HepG2 (cell line): ENCODE measurements around the gene GALNT10. TPM values are rescaled to one million over a fixed set of nuclear protein-coding genes. Genes with fewer than 3 reads are reported as not detected.

Experiments used
- ATAC-seq: fragments of 200-7000 bp; cut with Tn5 transposase; 3 replicates; pipeline ENCODE4 v1.9.1; 2020; ENCODE audit warnings: mild to moderate bottlenecking, moderate library complexity
- BruUV-seq: library from RNA; stranded (reverse); fragments of 400-500 nt; replicated peaks from 2 replicates; lab custom pipeline; 2021; lab: Mats Ljungman, UMichigan
- CTCF ChIA-PET: fragments of 300-600 bp; formaldehyde crosslinking; extraction: SDS; loops from one replicate; lab custom pipeline; 2021; ENCODE audit warnings: low total read pairs, inconsistent platforms, low intra/inter-chr PET ratio; lab: Yijun Ruan, JAX
- POLR2A ChIA-PET: fragments of 350-600 bp; sonication (Branson Sonifier 250); formaldehyde crosslinking; loops from one replicate; lab custom pipeline; 2020; ENCODE audit warnings: antibody characterized with exemption, inconsistent platforms; lab: Yijun Ruan, JAX
- DNase-seq: peaks from one replicate; pipeline ENCODE4 v3.0.0-alpha.2; 2015; ENCODE audit warnings: low spot score
- FAIRE-seq: peaks from 3 replicates; lab custom pipeline; 2011; peaks lifted over from hg19 to GRCh38; lab: Jason Lieb, UNC
- H2AFZ ChIP-seq: one replicate; pipeline ENCODE4 v1.6.1; 2011; ENCODE audit warnings: low read length, inconsistent platforms
- H3K27ac ChIP-seq: fragments of 300-600 bp; 3 replicates; pipeline ENCODE4 v1.8.0; 2011; ENCODE audit warnings: mixed run types, mild to moderate bottlenecking, mixed read lengths, low read length, inconsistent platforms; ENCODE audit not compliant: insufficient read depth; ENCODE audit errors: extremely low read length
- H3K27me3 ChIP-seq, 2 experiments: fragments of 200-600 bp in 1 of 2; 2 replicates in 1 of 2; 3 replicates in 1 of 2; pipeline versions ENCODE4 v1.6.0 to v1.8.0; 2011; ENCODE audit warnings: low read length in 2 of 2, mild to moderate bottlenecking in 2 of 2, moderate library complexity in 2 of 2, inconsistent platforms in 1 of 2; ENCODE audit not compliant: insufficient read depth in 2 of 2, control insufficient read depth in 1 of 2
- H3K36me3 ChIP-seq, 2 experiments: fragments of 200-600 bp in 1 of 2; replicated peaks in 1 of 2; 2 replicates in 1 of 2; 3 replicates in 1 of 2; pipeline versions ENCODE4 v1.5.1 to v1.8.0; 2011; ENCODE audit warnings: low read length in 2 of 2, inconsistent platforms in 1 of 2; ENCODE audit not compliant: insufficient read depth in 2 of 2, control insufficient read depth in 1 of 2
- H3K4me1 ChIP-seq: 2 replicates; pipeline ENCODE4 v1.5.1; 2012; ENCODE audit warnings: low read length, inconsistent platforms; ENCODE audit not compliant: insufficient read depth
- H3K4me2 ChIP-seq: 2 replicates; pipeline ENCODE4 v1.6.0; 2011; ENCODE audit warnings: low read depth, low read length, inconsistent platforms
- H3K4me3 ChIP-seq, 3 experiments: fragments of 200-600 bp in 1 of 3; sonication (generic), shearing (Covaris generic) in 1 of 3; replicated peaks in 1 of 3; 2 replicates each; pipeline ENCODE4 v1.5.1; 2011 to 2016; ENCODE audit warnings: low read length in 3 of 3, inconsistent platforms in 2 of 3, low read depth in 2 of 3, mild to moderate bottlenecking in 2 of 3, control low read depth in 1 of 3, mixed read lengths in 1 of 3; ENCODE audit not compliant: insufficient read depth in 1 of 3
- H3K79me2 ChIP-seq: one replicate; pipeline ENCODE4 v1.6.1; 2011; ENCODE audit warnings: low read length, inconsistent platforms; ENCODE audit not compliant: insufficient read depth
- H3K9ac ChIP-seq: 2 replicates; pipeline ENCODE4 v1.6.0; 2011; ENCODE audit warnings: mild to moderate bottlenecking, low read depth, low read length, inconsistent platforms; ENCODE audit not compliant: insufficient read depth
- H3K9me3 ChIP-seq: 2 replicates; pipeline ENCODE4 v1.5.1; 2012; ENCODE audit warnings: mild to moderate bottlenecking, low read length
- H4K20me1 ChIP-seq: 2 replicates; pipeline ENCODE4 v1.6.0; 2011; ENCODE audit warnings: inconsistent platforms, mild to moderate bottlenecking, low read length, moderate library complexity; ENCODE audit not compliant: insufficient read depth
- BHLHE40 ChIP-seq: IDR thresholded peaks from 2 replicates; pipeline ENCODE4 v1.6.1; 2011; ENCODE audit warnings: low read length, improper control_type of control experiment
- CCDC6 ChIP-seq: sonication (generic); formaldehyde crosslinking; IDR thresholded peaks from 2 replicates; pipeline ENCODE4 v1.8.1; 2022; ENCODE audit warnings: mild to moderate bottlenecking, missing genetic modification reagents, moderate library complexity
- GATAD2A ChIP-seq: IDR thresholded peaks from 2 replicates; pipeline ENCODE4 v1.6.1; 2016
- HIVEP1 ChIP-seq: sonication (generic); formaldehyde crosslinking; IDR thresholded peaks from 2 replicates; pipeline ENCODE4 v1.4.0; 2020; ENCODE audit warnings: mild to moderate bottlenecking, missing genetic modification reagents
- HNRNPUL1 ChIP-seq: fragments of 200-400 bp; formaldehyde crosslinking; IDR thresholded peaks from 2 replicates; pipeline ENCODE4 v1.6.1; 2017; ENCODE audit warnings: low read depth, mild to moderate bottlenecking, low read length, moderate library complexity
- NFKB2 ChIP-seq: sonication (generic); formaldehyde crosslinking; IDR thresholded peaks from 2 replicates; pipeline ENCODE4 v1.4.0; 2020; ENCODE audit warnings: missing genetic modification reagents, borderline replicate concordance
- NFKBIZ ChIP-seq: IDR thresholded peaks from 2 replicates; pipeline ENCODE4 v1.6.1; 2018; ENCODE audit warnings: missing genetic modification reagents, missing compliant biosample characterization
- RARG ChIP-seq: sonication (generic); formaldehyde crosslinking; IDR thresholded peaks from 2 replicates; pipeline ENCODE4 v1.4.0; 2020; ENCODE audit warnings: low read depth, mild to moderate bottlenecking, missing genetic modification reagents
- RFX3 ChIP-seq: IDR thresholded peaks from 2 replicates; pipeline ENCODE4 v1.6.1; 2016; ENCODE audit warnings: missing biosample characterization, missing genetic modification reagents
- SP1 ChIP-seq, 2 experiments: fragments of 450-650 bp in 1 of 2; sonication (generic) in 1 of 2; formaldehyde crosslinking in 1 of 2; IDR thresholded peaks; 2 replicates each; pipeline versions ENCODE4 v1.4.0 to v1.6.1; 2016 to 2020; ENCODE audit warnings: missing genetic modification reagents in 1 of 2
- TBX2 ChIP-seq: sonication (generic); formaldehyde crosslinking; IDR thresholded peaks from 2 replicates; pipeline ENCODE4 v1.5.0; 2020; ENCODE audit warnings: missing genetic modification reagents, mild to moderate bottlenecking, borderline replicate concordance
- TEF ChIP-seq: sonication (generic); formaldehyde crosslinking; IDR thresholded peaks from 2 replicates; pipeline ENCODE4 v1.5.0; 2020; ENCODE audit warnings: missing genetic modification reagents
- XBP1 ChIP-seq: sonication (generic); formaldehyde crosslinking; IDR thresholded peaks from 2 replicates; pipeline ENCODE4 v1.5.0; 2020; ENCODE audit warnings: missing genetic modification reagents
- ZBED4 ChIP-seq: sonication (generic); formaldehyde crosslinking; IDR thresholded peaks from 2 replicates; pipeline ENCODE4 v1.4.0; 2020; ENCODE audit warnings: missing genetic modification reagents, borderline replicate concordance
- ZFAT ChIP-seq: sonication (generic); formaldehyde crosslinking; conservative IDR thresholded peaks from 2 replicates; pipeline ENCODE4 v1.8.1; 2023; ENCODE audit warnings: missing genetic modification reagents, inconsistent platforms
- ZMAT3 ChIP-seq: sonication (generic); formaldehyde crosslinking; conservative IDR thresholded peaks from 2 replicates; pipeline ENCODE4 v1.7.0; 2021; ENCODE audit warnings: missing genetic modification reagents
- ZNF670 ChIP-seq: sonication (generic); formaldehyde crosslinking; IDR thresholded peaks from 2 replicates; pipeline ENCODE4 v1.8.0; 2022; ENCODE audit warnings: mild to moderate bottlenecking, missing genetic modification reagents, borderline replicate concordance
- ZXDC ChIP-seq: sonication (generic); formaldehyde crosslinking; IDR thresholded peaks from 2 replicates; pipeline ENCODE4 v1.5.0; 2020; ENCODE audit warnings: mild to moderate bottlenecking, missing genetic modification reagents
- WGBS: methylation state at CpG from one replicate; pipeline ENCODE4 v1.1.6; 2017; ENCODE audit warnings: low lambda C conversion rate; 5-methylcytosine and 5-hydroxymethylcytosine counted together
- in situ Hi-C: cut with HindIII; loops from 2 replicates; pipeline ENCODE4 v1.10.0; 2017; ENCODE audit warnings: low pct_unique_long_range_greater_than_20kb; ENCODE audit not compliant: extremely low pct_ligation_motif_present
- intact Hi-C: fragments of 100-400 bp; cut with micrococcal nuclease; formaldehyde crosslinking; loops from one replicate; pipeline ENCODE4 v1.10.0; 2022; ENCODE audit not compliant: unreplicated experiment
- polyA plus RNA-seq, 8 experiments: library from polyadenylated mRNA; depleted of rRNA in 3 of 8; stranded (reverse) in 7 of 8; unstranded in 1 of 8; fragments of >200 nt; fragmentation: Illumina TruSeq in 4 of 8; extraction: Trizol in 4 of 8; gene quantifications; 2 replicates each; pipeline versions ENCODE4 v1.2.1 to v1.2.3, GENCODE V29; 2011 to 2016; ENCODE audit warnings: low read depth in 4 of 8, missing spikeins in 1 of 8, mixed read lengths in 1 of 8; ENCODE audit not compliant: insufficient read depth in 1 of 8
- total RNA-seq, 5 experiments: library from RNA; depleted of rRNA; stranded (reverse); fragments of >200 nt; fragmentation: Illumina TruSeq; extraction: Trizol; gene quantifications; 2 replicates each; pipeline ENCODE4 v1.2.3, GENCODE V29; 2016; ENCODE audit warnings: low read depth in 1 of 5

The GALNT10 gene
- total and polyA plus RNA-seq, 2 of the 13 experiments (the other 11 are each of a cell fraction or from before 2014, with no cell fraction given), result 8.1 to 11.2 TPM

DNA sequence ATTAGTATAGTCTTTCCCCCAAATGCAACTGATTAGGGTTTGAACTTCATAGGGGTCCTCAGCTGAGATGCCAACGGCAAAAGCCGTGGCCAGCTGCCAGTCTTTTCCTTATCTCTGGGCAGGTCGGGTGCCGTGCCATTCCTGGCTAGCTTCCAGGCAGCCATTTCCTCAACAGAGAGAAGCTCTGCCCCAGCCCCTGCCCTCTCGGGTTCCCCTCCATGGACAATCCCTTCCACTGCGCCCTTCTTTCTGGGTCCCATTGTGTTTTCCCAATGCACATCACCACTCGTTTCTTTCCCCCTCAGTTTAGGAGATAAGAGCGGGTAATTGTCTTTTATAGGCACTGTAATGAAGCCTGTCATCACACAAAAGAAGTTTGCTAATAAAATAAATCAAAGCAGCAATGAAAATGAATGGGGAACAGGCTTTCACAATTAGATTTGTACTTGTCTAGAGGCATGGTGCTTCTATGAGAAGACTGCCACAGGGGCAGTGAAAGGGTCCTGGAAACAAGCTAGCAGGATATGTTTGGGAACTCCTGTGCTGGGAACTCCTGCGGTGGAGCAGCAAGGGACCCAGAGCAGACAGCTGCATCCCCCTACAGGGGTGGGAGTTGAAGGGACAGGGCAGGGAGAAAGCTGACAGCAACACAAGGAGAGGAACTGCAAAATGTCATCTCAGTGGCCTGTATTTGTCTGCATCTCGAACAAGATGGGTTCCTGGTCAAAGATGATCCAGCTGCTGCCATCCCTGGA lies 207.3 kb downstream of the GALNT10 start:
- POLR2A ChIA-PET, result no interaction called here

More for the DNA sequence above, 207.3 kb downstream of the GALNT10 start:
- ATAC-seq, result no peak
- no peak for TF ChIP-seq TBX2 (CRISPR knock-in tag)
- TF ChIP-seq NFKBIZ (CRISPR knock-in tag), result no peak
- no peak for TF ChIP-seq CCDC6 (CRISPR knock-in tag)
- TF ChIP-seq SP1 (IDR thresholded peaks at IDR 0.05), result no peak
- no peak for TF ChIP-seq SP1 (CRISPR knock-in tag; IDR thresholded peaks at IDR 0.05)
- no peak for TF ChIP-seq NFKB2 (CRISPR knock-in tag)
- no peak for TF ChIP-seq BHLHE40
- no peak for TF ChIP-seq ZFAT (CRISPR knock-in tag)
- no peak for TF ChIP-seq ZXDC (CRISPR knock-in tag)
- no peak for TF ChIP-seq ZMAT3 (CRISPR knock-in tag)
- no peak for TF ChIP-seq RFX3
- TF ChIP-seq XBP1 (CRISPR knock-in tag), result no peak
- TF ChIP-seq TEF, result no peak
- no peak for TF ChIP-seq HIVEP1 (CRISPR knock-in tag)
- no peak for TF ChIP-seq ZNF670 (CRISPR knock-in tag)
- no peak for TF ChIP-seq HNRNPUL1
- TF ChIP-seq ZBED4 (CRISPR knock-in tag), result no peak
- TF ChIP-seq GATAD2A (CRISPR knock-in tag), result no peak
- TF ChIP-seq RARG (CRISPR knock-in tag), result no peak
- no peak overlapping the region for H3K4me2 ChIP-seq
- H3K79me2 ChIP-seq, result no peaks in the 10 kb centered on the region
- H3K4me3 ChIP-seq, result no peak overlapping the region
- no peak overlapping the region for H3K9ac ChIP-seq
- no peak overlapping the region for H3K27ac ChIP-seq
- no TSS peak for BruUV-seq
- H3K4me1 ChIP-seq, result no peaks in the 10 kb centered on the region
- in situ Hi-C loops (loop anchor here (5.0 kb wide), 1 partner anchor 211 kb away; no protein-coding TSS in a partner anchor), intact Hi-C loops (no loop called here)
- H4K20me1 ChIP-seq, result no peaks in the 10 kb centered on the region
- no peaks in the 10 kb centered on the region; a peak in 1 of 5 replicates for H3K36me3 ChIP-seq
- H3K9me3 ChIP-seq, result no peaks in the 10 kb centered on the region
- 91% methylated on average over 6 of the region's 10 CpGs for WGBS
- CTCF ChIA-PET, result no interaction called here
- DNase-seq, result no peak
- H2AFZ ChIP-seq, result no peak overlapping the region
- H3K27me3 ChIP-seq, result no peaks in the 10 kb centered on the region
- no peak for FAIRE-seq
